B cell (primary cell): ENCODE measurements around the gene TBX4. TPM values are rescaled to one million over a fixed set of nuclear protein-coding genes. Genes with fewer than 3 reads are reported as not detected.

Experiments used
- ATAC-seq: fragments of 200-7000 bp; cut with Tn5 transposase; one replicate; pipeline ENCODE4 v1.10.0; 2021; ENCODE audit warnings: low read depth, mild to moderate bottlenecking, moderate number of reproducible peaks, moderate library complexity
- CTCF ChIA-PET: fragments of 350-600 bp; sonication (Branson Sonifier 250); formaldehyde crosslinking; loops from one replicate; lab custom pipeline; 2021; ENCODE audit warnings: antibody characterized with exemption, inconsistent platforms; lab: Charles Lee
- POLR2A ChIA-PET: fragments of 350-600 bp; sonication (Branson Sonifier 250); formaldehyde crosslinking; loops from one replicate; lab custom pipeline; 2021; ENCODE audit warnings: antibody characterized with exemption; lab: Charles Lee
- DNase-seq: peaks from one replicate; pipeline ENCODE4 v3.0.0; 2013
- H2AFZ ChIP-seq: 2 replicates; pipeline ENCODE4 v1.6.1; 2012; ENCODE audit warnings: mild to moderate bottlenecking, low read depth, low read length; ENCODE audit not compliant: insufficient read depth, poor library complexity, severe bottlenecking
- H3K27ac ChIP-seq, 2 donors: 1 replicate in 1 of 2; 2 replicates in 1 of 2; pipeline ENCODE4 v1.5.1; 2012 to 2013; ENCODE audit warnings: low read length in 2 of 2, mild to moderate bottlenecking in 2 of 2, moderate library complexity in 1 of 2
- H3K27me3 ChIP-seq, 4 experiments: fragments of 200-600 bp in 1 of 4; sonication (generic) in 1 of 4; replicated peaks in 1 of 4; 1 replicate in 2 of 4; 2 replicates in 2 of 4; pipeline versions ENCODE4 v1.6.1 to v1.7.0; 2013 to 2016; ENCODE audit warnings: low read length in 3 of 4, mild to moderate bottlenecking in 2 of 4, mixed read lengths in 1 of 4, moderate library complexity in 1 of 4; ENCODE audit not compliant: insufficient read depth in 4 of 4, control insufficient read depth in 3 of 4; ENCODE audit errors: control extremely low read depth in 1 of 4
- H3K36me3 ChIP-seq, 2 experiments: replicated peaks in 1 of 2; 1 replicate in 1 of 2; 2 replicates in 1 of 2; pipeline versions ENCODE4 v1.6.1 to v1.7.1; 2013; ENCODE audit warnings: low read length in 1 of 2; ENCODE audit not compliant: insufficient read depth in 2 of 2, control insufficient read depth in 1 of 2; ENCODE audit errors: control extremely low read depth in 1 of 2, extremely low read depth in 1 of 2
- H3K4me1 ChIP-seq, 2 donors: fragments of 200-600 bp in 1 of 2; sonication (generic) in 1 of 2; 1 replicate in 1 of 2; 2 replicates in 1 of 2; pipeline versions ENCODE4 v1.5.1 to v1.6.1; 2013 to 2017; ENCODE audit warnings: low read length in 2 of 2; ENCODE audit not compliant: control insufficient read depth in 2 of 2, insufficient read depth in 2 of 2
- H3K4me2 ChIP-seq: replicated peaks from 2 replicates; pipeline ENCODE3; 2012; ENCODE audit warnings: mild to moderate bottlenecking, low read depth, low read length; ENCODE audit not compliant: poor library complexity, severe bottlenecking
- H3K4me3 ChIP-seq, 5 experiments: fragments of 200-600 bp in 1 of 5; sonication (generic) in 1 of 5; 1 replicate in 3 of 5; 2 replicates in 2 of 5; pipeline versions ENCODE4 v1.5.1 to v1.7.0; 2011 to 2016; ENCODE audit warnings: low read length in 4 of 5, mild to moderate bottlenecking in 4 of 5, low read depth in 2 of 5, control low read depth in 1 of 5, moderate library complexity in 1 of 5; ENCODE audit not compliant: insufficient read depth in 1 of 5; ENCODE audit errors: control extremely low read depth in 1 of 5, extremely low read depth in 1 of 5
- H3K79me2 ChIP-seq: fragments of 200-600 bp; sonication (generic); one replicate; pipeline ENCODE4 v1.6.0; 2016; ENCODE audit warnings: low read length; ENCODE audit not compliant: control insufficient read depth, insufficient read depth
- H3K9ac ChIP-seq: fragments of 200-600 bp; sonication (generic); 2 replicates; pipeline ENCODE4 v1.6.1; 2017; ENCODE audit warnings: mild to moderate bottlenecking, low read length, moderate library complexity
- H3K9me3 ChIP-seq, 3 donors: one replicate each; pipeline versions ENCODE4 v1.6.1 to v1.7.1; 2013; ENCODE audit warnings: low read length in 2 of 3; ENCODE audit not compliant: control insufficient read depth in 2 of 3, insufficient read depth in 1 of 3; ENCODE audit errors: control extremely low read depth in 1 of 3
- H4K20me1 ChIP-seq: 2 replicates; pipeline ENCODE4 v1.6.0; 2012; ENCODE audit warnings: mild to moderate bottlenecking, low read length; ENCODE audit not compliant: insufficient read depth, control insufficient read depth, poor library complexity, severe bottlenecking
- H3K27ac Mint-ChIP-seq: one replicate; pipeline ENCODE4 v1.8.0; 2021; ENCODE audit warnings: mixed read lengths
- H3K27me3 Mint-ChIP-seq: one replicate; pipeline ENCODE4 v1.8.0; 2021; ENCODE audit warnings: mixed read lengths
- H3K4me1 Mint-ChIP-seq: one replicate; pipeline ENCODE4 v1.8.0; 2021; ENCODE audit warnings: mixed read lengths
- H3K4me3 Mint-ChIP-seq: one replicate; pipeline ENCODE4 v1.8.0; 2021; ENCODE audit warnings: mixed read lengths
- H3K9me3 Mint-ChIP-seq: one replicate; pipeline ENCODE4 v1.8.0; 2022; ENCODE audit warnings: mixed read lengths; ENCODE audit not compliant: insufficient read depth
- EZH2 ChIP-seq: IDR thresholded peaks from 2 replicates; pipeline ENCODE4 v1.6.1; 2012; ENCODE audit warnings: borderline replicate concordance, low read depth, mild to moderate bottlenecking, moderate library complexity, low read length; ENCODE audit not compliant: insufficient read depth, poor library complexity, severe bottlenecking
- WGBS: methylation state at CpG from one replicate; pipeline ENCODE4 v1.1.5; 2013; ENCODE audit warnings: missing lambda C conversion rate; ENCODE audit not compliant: insufficient coverage; 5-methylcytosine and 5-hydroxymethylcytosine counted together
- intact Hi-C: fragments of 100-400 bp; cut with micrococcal nuclease; formaldehyde crosslinking; loops from one replicate; pipeline ENCODE4 v1.10.0; 2022
- polyA plus RNA-seq: library from polyadenylated mRNA; depleted of rRNA; stranded (reverse); fragments of >200 nt; gene quantifications from 2 replicates; pipeline ENCODE4 v1.2.3, GENCODE V29; 2012
- total RNA-seq, 2 donors: library from RNA; stranded (reverse); fragments of 120-200 nt in 1 of 2; gene quantifications; 1 replicate in 1 of 2; 2 replicates in 1 of 2; pipeline versions ENCODE4 v1.2.3 to v1.2.4, GENCODE V29; 2013 to 2022
- TF ChIP-seq, protein P1 (sequence below): fragments of 200-600 bp; IDR thresholded peaks from one replicate; pipeline ENCODE4 v1.8.0; 2022; ENCODE audit warnings: antibody characterized with exemption, mild to moderate bottlenecking

TBX4 gene
- total and polyA plus RNA-seq, 2 donors (not counting 1 experiment from before 2014, with no cell fraction given), result not detected

DNA sequence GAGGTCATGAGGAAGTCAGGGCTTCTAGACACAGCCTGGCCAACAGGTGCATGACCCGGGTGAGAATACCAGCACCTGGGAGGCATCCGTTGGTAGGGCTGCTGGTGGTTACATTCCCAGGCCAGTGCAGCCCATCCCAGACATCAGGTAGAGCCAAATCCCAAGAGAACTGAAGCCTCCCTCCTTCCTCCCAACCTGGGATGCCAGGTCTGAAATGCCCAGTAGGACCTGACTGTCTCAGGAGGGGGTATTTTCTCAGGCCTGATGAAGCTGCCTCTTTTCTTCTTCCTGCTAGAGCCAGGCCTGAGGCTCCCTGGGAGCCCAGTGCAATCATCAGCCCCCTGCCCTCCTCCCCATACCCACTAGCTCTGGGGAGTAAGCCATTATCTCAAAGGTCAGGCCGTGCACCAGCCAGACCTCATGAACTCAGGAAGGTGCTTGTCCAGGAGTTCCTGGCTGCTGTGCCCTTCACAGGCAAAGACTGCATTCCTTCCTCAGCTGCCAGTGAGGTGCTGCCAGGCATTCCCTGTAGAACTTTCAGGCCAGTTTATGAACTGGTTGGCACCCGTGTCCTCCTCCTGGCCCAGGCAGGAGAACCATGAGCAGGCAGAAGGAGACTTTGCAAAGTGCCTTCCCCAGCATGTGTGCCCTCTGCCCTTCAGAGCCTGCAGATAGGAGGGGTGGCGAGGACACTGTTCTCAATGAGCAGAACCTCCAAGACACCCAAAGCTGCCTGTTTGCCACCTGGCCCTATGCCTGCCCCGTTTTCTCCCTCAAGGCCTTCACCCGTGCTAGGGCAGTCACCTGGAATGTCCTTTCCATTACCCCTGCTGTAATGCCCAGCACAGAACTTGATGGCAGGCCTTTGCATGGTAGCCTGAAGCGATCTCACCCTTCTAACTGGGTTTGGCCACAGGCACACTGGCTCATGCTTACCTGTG, 45.0 kb upstream of the TBX4 start:
- ChIA-PET POLR2A (interaction anchor here (0.6 kb wide), 1 partner anchor 10 kb away, joined by 11 read pairs; no protein-coding TSS in a partner anchor), CTCF (interaction anchor here (0.6 to 0.9 kb wide), 2 partner anchors 509 to 687 kb away, joined by 3 read pairs; no protein-coding TSS in a partner anchor)
- H3K27ac ChIP-seq, result no peak overlapping the region
- H3K36me3 ChIP-seq, result no peaks in the 10 kb centered on the region
- no peaks in the 10 kb centered on the region for H3K79me2 ChIP-seq
- H3K4me1 ChIP-seq, result peaks cover 76 to 83% of the 10 kb centered on the region in 2 donors
- H3K4me3 ChIP-seq, result no peak overlapping the region
- H2AFZ ChIP-seq, result no peak overlapping the region
- H3K9ac ChIP-seq, result no peak overlapping the region
- Mint-ChIP-seq H3K27ac (no peak overlapping the region), H3K4me3 (peak overlapping the region; percentile 3), H3K4me1 (peaks cover 56% of the 10 kb centered on the region), H3K9me3 (no peaks in the 10 kb centered on the region), H3K27me3 (peaks cover 62% of the 10 kb centered on the region)
- no peak for ATAC-seq
- 67% methylated on average over 7 of the region's 8 CpGs for WGBS
- H3K9me3 ChIP-seq, result peaks cover 0 to 75% (median 2%) of the 10 kb centered on the region in 3 donors
- peaks cover 25% of the 10 kb centered on the region for H4K20me1 ChIP-seq
- intact Hi-C loops, result no loop called here
- H3K4me2 ChIP-seq, result no peak overlapping the region
- H3K27me3 ChIP-seq, result peaks cover 0 to 93% (median 75%) of the 10 kb centered on the region in 4 experiments
- DNase-seq, result no peak
- no peak for TF ChIP-seq EZH2
- TF ChIP-seq, protein P1, sequence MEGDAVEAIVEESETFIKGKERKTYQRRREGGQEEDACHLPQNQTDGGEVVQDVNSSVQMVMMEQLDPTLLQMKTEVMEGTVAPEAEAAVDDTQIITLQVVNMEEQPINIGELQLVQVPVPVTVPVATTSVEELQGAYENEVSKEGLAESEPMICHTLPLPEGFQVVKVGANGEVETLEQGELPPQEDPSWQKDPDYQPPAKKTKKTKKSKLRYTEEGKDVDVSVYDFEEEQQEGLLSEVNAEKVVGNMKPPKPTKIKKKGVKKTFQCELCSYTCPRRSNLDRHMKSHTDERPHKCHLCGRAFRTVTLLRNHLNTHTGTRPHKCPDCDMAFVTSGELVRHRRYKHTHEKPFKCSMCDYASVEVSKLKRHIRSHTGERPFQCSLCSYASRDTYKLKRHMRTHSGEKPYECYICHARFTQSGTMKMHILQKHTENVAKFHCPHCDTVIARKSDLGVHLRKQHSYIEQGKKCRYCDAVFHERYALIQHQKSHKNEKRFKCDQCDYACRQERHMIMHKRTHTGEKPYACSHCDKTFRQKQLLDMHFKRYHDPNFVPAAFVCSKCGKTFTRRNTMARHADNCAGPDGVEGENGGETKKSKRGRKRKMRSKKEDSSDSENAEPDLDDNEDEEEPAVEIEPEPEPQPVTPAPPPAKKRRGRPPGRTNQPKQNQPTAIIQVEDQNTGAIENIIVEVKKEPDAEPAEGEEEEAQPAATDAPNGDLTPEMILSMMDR, result no peak
